B cell (primary cell): ENCODE results near the gene SCFD1.
"Not testable (repeated sequence)": the region's sequence is repeated elsewhere in the genome, so short reads cannot be mapped to it uniquely, and the experiment has no call there.

Source experiments
- CTCF ChIP-seq: fragments of 200-600 bp; IDR thresholded peaks from one replicate; pipeline ENCODE4 v1.8.0; 2022; ENCODE audit warnings: antibody characterized with exemption, mild to moderate bottlenecking
- EZH2 ChIP-seq: IDR thresholded peaks from 2 replicates; pipeline ENCODE4 v1.6.1; 2012; ENCODE audit warnings: borderline replicate concordance, low read depth, mild to moderate bottlenecking, moderate library complexity, low read length; ENCODE audit not compliant: insufficient read depth, poor library complexity, severe bottlenecking

- not testable (repeated sequence) for TF ChIP-seq CTCF, EZH2
Observed at GRCh38 chr14:30629432-30629831, 7.3 kb downstream of the SCFD1 start.
